Thoracic aorta (tissue), 2 donors: ENCODE measurements around the gene KIAA0753. TPM values are rescaled to one million over a fixed set of nuclear protein-coding genes. Genes with fewer than 3 reads are reported as not detected.

Experiments used
- ATAC-seq: fragments of 150-250 bp; one replicate; pipeline ENCODE4 v1.8.0; 2017; ENCODE audit warnings: low read depth; ENCODE audit not compliant: insufficient number of reproducible peaks, low FRiP score
- DNase-seq: peaks from one replicate; pipeline ENCODE4 v3.0.0-alpha.2; 2020; ENCODE audit warnings: low spot score
- H3K27ac ChIP-seq, 2 donors: fragments of 200-600 bp; sonication (generic); 1 replicate in 1 of 2; 2 replicates in 1 of 2; pipeline ENCODE4 v1.5.1; 2016; ENCODE audit warnings: mild to moderate bottlenecking in 2 of 2, moderate library complexity in 2 of 2
- H3K27me3 ChIP-seq: fragments of 200-600 bp; sonication (generic); replicated peaks from 2 replicates; pipeline ENCODE4 v1.6.0; 2016; ENCODE audit warnings: mild to moderate bottlenecking; ENCODE audit not compliant: insufficient read depth
- H3K36me3 ChIP-seq: fragments of 200-600 bp; sonication (generic); one replicate; pipeline ENCODE4 v1.5.1; 2016
- H3K4me1 ChIP-seq, 2 donors: fragments of 200-600 bp; sonication (generic); 1 replicate in 1 of 2; 2 replicates in 1 of 2; pipeline versions ENCODE4 v1.5.1 to v1.6.0; 2016; ENCODE audit warnings: low read depth in 2 of 2, mild to moderate bottlenecking in 1 of 2; ENCODE audit not compliant: control insufficient read depth in 1 of 2
- H3K4me3 ChIP-seq: fragments of 200-600 bp; sonication (generic); 2 replicates; pipeline ENCODE4 v1.5.1; 2016; ENCODE audit warnings: mild to moderate bottlenecking
- H3K9me3 ChIP-seq: fragments of 200-600 bp; sonication (generic); 2 replicates; pipeline ENCODE4 v1.5.1; 2016
- total RNA-seq, 2 donors: library from RNA; depleted of rRNA; stranded (reverse); fragments of >200 nt; gene quantifications; one replicate each; pipeline versions ENCODE4 v1.1.0 to v1.2.3, GENCODE V29; 2016
- TF ChIP-seq, protein P1 (sequence below): fragments of 200-600 bp; sonication (generic); IDR thresholded peaks from one replicate; pipeline ENCODE4 v1.5.1; 2019; ENCODE audit warnings: antibody characterized with exemption

Gene KIAA0753
- total RNA-seq, 2 donors from 2014 or later, result 15.9 to 27.5 TPM

DNA sequence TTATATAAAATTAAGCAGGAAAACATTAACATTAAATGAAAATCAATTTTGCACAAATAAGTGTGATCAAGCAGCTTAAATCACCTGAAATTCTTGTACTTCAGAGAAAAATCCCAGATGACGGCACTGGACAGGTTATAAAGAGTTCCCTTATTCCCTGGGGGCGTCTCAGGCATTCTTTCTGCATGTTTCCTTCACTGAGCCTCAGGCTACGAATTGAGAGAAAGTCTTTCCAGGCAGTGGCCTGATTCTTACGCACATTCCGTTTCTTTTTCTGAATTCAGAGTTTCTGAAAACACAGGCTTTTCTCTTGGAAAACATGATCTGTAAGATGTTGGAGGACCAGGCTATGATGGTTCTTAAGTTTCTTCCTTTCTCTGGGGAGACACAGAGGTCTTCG, 62.0 kb downstream of the KIAA0753 start:
- peaks cover 8% of the 10 kb centered on the region for H3K36me3 ChIP-seq

DNA sequence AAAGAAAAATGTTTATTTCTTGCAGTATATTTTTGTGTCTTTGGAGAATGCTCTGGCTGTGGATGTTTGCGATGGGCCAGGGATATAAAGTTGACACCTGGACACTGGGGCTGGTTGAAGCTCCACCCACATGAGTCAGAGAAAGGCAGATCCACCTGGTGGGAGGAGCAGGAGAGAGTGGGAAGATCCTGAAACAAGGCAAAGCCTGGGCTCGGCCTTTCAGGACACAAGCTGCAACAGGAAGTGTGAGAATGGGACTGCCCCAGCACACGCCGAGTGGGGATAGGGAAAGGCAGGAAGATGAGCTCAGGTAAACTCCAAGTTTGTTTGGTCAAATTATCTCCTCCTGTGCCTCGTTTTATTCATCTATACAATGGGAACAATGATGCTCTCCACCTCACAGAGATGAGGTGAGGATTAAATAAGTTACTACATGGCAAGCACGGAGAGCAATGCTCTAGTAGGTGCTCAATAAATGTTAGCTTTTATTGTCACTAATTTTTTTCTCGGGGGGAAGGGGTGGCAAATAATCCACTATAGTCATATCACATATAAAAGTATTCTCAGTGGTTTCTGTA, 62.7 kb downstream of the KIAA0753 start:
- no peaks in the 10 kb centered on the region for H3K9me3 ChIP-seq
- no peak for ATAC-seq
- H3K4me3 ChIP-seq, result no peak overlapping the region
- H3K27me3 ChIP-seq, result no peaks in the 10 kb centered on the region
- H3K36me3 ChIP-seq, result peaks cover 4% of the 10 kb centered on the region
- H3K4me1 ChIP-seq, result peaks cover 5 to 15% of the 10 kb centered on the region in 2 donors
- no peak overlapping the region for H3K27ac ChIP-seq
- no peak for DNase-seq
- TF ChIP-seq, protein P1, sequence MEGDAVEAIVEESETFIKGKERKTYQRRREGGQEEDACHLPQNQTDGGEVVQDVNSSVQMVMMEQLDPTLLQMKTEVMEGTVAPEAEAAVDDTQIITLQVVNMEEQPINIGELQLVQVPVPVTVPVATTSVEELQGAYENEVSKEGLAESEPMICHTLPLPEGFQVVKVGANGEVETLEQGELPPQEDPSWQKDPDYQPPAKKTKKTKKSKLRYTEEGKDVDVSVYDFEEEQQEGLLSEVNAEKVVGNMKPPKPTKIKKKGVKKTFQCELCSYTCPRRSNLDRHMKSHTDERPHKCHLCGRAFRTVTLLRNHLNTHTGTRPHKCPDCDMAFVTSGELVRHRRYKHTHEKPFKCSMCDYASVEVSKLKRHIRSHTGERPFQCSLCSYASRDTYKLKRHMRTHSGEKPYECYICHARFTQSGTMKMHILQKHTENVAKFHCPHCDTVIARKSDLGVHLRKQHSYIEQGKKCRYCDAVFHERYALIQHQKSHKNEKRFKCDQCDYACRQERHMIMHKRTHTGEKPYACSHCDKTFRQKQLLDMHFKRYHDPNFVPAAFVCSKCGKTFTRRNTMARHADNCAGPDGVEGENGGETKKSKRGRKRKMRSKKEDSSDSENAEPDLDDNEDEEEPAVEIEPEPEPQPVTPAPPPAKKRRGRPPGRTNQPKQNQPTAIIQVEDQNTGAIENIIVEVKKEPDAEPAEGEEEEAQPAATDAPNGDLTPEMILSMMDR, result no peak

More for the DNA sequence above, 62.0 kb downstream of the KIAA0753 start:
- Histone ChIP-seq H3K27ac (no peak overlapping the region), H3K4me1 (peaks cover 5 to 15% of the 10 kb centered on the region in 2 donors), H3K9me3 (no peaks in the 10 kb centered on the region), H3K27me3 (no peaks in the 10 kb centered on the region), H3K4me3 (no peak overlapping the region)
- TF ChIP-seq, protein P1, result no peak
- ATAC-seq (no peak), DNase-seq (no peak)

DNA sequence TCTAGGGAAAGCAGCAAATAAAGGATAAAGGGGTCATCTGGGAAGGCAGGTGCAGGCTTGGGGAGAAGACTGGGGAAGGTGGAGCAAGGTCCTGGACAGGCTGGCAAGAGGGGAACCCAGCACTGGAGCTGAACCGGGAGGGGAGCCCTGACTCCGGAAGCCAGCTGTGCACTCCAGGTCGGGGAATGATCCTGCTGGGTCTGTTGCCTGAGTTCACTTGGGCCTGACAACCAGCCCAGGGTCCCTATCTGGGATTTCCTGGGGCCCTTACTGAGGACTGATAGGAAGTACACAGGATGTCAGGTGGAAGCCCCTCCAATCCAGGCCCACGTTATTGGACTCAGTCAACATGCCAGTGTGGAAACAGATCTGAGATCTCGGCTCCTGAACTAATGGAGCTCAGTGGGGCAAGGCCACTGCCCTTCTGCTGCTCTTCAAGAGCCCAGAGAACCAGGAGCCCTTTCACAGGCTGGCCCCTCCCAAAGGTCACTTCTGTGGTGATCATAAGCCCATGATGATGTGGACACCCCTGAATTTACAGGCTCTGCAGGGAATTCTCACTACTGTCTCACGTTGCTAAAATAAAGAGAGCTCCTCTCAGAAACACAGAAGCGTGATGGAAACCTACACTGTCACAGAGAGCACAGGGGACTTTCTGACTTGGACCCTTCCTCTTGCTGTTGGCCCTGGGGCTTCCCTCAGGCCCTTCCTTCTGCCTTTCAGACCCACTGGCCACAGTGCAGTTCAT, 64.3 kb downstream of the KIAA0753 start:
- TF ChIP-seq, protein P1, result no peak
- H3K27me3 ChIP-seq, result no peaks in the 10 kb centered on the region
- ATAC-seq (no peak), DNase-seq (no peak)
- H3K4me3 ChIP-seq, result no peak overlapping the region
- H3K27ac ChIP-seq, result no peak overlapping the region
- H3K9me3 ChIP-seq, result no peaks in the 10 kb centered on the region
- H3K4me1 ChIP-seq, result peaks cover 5 to 15% of the 10 kb centered on the region in 2 donors
- H3K36me3 ChIP-seq, result peaks cover 4% of the 10 kb centered on the region

DNA sequence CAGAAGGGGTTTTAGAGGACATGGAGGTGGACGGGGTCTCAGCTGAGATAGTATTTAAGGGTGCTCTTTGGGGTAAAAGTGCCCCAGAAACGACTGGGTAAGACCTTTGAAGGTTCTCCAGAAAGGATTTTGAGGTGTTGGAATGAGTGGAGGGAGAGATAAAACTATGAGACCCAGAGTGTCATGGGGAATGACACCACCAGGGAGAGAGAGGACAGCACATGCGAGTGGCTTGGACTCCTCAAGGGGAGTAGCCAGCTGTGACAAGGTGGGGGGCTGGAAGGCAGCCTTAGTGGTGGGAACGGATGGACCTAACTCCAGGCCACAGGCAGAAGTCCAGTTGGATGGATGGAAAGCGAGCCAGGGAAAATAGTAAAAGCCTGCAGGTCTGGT, 64.9 kb downstream of the KIAA0753 start:
- Histone ChIP-seq H3K4me1 (peaks cover 5 to 15% of the 10 kb centered on the region in 2 donors), H3K4me3 (no peak overlapping the region), H3K27me3 (no peaks in the 10 kb centered on the region), H3K9me3 (no peaks in the 10 kb centered on the region), H3K27ac (no peak overlapping the region), H3K36me3 (peaks cover 4% of the 10 kb centered on the region)
- no peak for ATAC-seq
- TF ChIP-seq, protein P1, result no peak
- DNase-seq, result no peak

DNA sequence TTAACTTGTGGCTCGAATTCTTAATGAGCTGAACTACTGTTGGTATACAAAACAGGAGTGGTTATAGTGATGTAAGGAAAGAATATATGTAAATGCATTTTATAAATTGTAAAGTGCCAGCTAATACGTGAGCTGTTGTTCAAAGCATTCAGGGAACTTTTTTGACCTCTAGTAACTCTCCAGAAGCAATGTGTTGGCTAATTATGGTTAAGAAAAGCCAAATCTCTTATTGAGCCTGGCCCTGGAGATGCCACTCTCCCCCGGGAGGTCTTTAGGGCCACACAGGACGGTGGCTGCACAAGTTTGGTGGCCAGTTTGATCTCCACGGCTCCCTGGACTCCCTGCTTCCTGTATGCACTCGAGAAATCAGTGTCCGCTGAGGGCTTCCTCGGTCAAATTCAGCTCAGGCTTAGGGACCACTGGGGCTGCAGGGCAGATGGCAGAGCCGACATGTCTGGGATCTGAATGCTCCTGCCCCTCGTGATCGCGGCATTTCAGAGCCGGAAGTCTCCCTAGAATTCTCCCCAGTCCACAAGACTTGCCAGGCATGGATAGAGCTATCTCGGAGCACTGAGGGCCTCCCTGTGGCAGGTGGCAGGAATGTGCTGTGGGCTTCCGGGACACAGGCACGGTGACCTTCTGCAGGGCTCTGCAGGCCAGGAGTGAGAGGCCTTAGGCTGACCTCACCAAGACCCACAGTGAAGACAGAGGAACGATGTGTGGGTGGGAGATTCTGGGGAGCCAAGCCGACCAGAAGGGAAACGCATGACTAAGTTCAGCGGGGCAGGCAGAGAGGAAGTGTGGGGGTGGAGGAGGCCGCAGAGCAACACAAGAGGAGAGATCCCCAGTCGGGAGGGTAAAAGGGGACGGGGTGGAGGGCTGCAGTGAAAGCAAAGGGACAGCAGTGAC, 65.6 kb downstream of the KIAA0753 start:
- Histone ChIP-seq H3K27me3 (no peaks in the 10 kb centered on the region), H3K4me1 (peaks cover 5 to 15% of the 10 kb centered on the region in 2 donors), H3K27ac (no peak overlapping the region), H3K36me3 (peaks cover 4% of the 10 kb centered on the region), H3K9me3 (no peaks in the 10 kb centered on the region), H3K4me3 (no peak overlapping the region)
- ATAC-seq, result no peak
- TF ChIP-seq, protein P1, result no peak
- peak; percentile 24 for DNase-seq
